Measurements from ENCODE around the gene HEXIM2.
A peak's percentile ranks its signal among the peaks of the same experiment; 100 is the strongest.

HEXIM2 gene

DNA sequence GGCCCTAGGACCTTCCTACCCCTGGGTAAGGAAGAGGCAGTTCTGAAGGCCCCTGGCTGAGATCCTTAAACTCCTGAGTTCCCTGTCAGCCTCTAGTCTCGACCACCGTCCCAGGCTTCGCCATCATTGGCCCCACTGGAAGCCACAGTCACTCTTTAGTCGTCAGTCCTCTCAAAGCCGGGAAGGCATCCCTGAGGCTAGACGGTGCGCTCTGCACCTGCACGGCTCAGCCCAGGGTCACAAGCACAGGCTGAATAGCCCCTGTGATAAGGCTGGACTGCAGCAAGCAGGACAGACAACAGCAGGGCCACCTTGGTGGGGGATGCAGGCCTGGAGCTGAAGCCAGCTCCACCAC lies 16.7 kb upstream of the HEXIM2 start:
- DNase-seq, result no peak

DNA sequence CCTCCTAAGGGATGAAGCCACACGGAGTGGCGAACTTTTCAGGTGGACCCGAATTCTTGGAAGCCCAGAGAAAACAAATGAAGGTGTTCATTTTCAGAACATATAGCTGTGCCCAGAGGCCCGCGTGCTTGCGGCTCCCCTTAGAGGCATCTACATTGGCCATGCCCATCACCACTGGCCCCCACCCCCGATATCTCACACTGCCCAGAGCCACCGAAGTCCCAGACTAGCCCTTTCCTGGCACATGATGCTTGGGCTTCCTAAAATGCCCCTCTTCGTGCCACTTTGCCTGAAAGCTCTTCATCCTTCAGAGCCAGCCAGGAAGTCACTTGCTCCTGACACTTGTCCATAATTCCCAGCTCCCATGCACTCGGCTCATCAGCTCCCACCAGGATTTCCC lies 15.5 kb upstream of the HEXIM2 start:
- no peak for DNase-seq

DNA sequence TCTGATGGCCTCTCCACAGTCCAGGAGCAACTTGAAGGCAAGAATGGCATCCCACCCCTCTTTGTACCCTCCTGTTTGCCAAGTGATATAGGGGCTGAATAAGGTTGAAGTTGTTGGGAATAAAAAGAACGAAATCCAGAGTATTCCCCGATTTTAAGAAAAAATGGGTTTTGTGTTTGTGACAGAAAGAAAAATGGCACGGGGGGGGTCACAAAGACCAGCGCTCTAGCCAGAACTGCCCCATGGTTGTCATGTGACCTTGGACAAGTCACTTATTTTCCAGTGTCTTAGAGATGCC lies 15.1 kb upstream of the HEXIM2 start:
- no peak for DNase-seq

DNA sequence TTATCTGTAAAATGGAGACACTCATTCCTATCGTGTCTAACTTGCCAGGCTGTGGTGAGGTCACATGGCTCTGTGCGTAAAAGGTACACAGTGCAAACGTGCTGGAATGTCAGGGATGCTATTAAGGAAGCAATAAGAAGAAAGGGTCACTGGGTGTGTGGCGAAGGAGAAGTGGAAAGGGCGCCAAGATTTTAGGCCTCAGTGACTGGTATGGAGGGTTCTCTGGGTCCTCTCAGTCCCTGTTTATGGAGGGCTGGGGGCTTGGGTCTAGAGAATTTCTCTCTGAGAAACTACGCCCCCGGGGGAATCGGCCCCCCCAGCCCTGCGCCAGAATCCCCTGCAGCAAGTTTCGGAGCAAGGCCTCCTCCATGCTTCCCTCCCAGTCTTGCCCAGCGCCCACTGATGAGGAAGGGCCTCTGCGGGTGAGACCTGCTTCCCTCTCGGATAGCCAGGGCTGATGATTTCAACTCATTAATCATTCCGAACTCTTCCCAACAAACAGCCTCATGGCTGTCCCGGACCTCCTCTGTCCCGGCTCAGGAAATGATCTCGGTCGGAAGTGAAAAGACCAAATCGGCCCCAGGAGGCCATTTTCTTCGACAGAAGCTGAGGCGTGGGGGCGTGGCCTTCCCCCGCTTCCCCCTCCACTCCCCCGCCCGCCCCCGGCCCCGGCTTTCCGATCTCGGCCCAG lies 14.6 kb upstream of the HEXIM2 start:
- DNase-seq, result peak; percentile 79

DNA sequence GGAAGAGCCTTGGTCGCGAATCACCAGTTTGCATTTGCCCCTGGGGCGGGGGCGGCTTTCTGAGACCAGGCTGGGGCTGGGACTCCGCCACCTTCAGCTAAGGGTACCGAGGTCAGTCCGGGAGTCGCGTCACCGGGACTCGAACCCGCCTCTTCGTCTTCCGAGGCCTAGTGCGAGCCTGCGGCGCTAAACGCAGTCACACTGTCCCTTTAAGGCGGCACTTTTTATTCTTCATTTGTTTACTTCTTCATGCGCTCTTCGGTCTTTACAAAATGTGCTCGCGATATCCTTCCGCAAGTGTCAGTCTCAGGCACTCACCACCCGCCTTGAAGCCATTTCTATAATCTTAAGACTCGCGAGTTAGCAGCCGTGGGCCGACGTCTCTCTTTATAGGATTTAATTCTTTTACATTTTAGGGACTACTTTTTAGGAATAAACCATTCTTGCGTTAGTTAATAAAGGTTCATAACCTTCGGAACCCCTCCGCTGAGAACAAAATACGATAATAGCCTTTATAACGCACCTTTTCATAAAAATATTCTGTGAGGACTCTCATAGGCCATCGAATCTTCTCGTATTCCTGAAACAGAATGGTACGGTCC lies 14.0 kb upstream of the HEXIM2 start:
- DNase-seq, result peak; percentile 88

DNA sequence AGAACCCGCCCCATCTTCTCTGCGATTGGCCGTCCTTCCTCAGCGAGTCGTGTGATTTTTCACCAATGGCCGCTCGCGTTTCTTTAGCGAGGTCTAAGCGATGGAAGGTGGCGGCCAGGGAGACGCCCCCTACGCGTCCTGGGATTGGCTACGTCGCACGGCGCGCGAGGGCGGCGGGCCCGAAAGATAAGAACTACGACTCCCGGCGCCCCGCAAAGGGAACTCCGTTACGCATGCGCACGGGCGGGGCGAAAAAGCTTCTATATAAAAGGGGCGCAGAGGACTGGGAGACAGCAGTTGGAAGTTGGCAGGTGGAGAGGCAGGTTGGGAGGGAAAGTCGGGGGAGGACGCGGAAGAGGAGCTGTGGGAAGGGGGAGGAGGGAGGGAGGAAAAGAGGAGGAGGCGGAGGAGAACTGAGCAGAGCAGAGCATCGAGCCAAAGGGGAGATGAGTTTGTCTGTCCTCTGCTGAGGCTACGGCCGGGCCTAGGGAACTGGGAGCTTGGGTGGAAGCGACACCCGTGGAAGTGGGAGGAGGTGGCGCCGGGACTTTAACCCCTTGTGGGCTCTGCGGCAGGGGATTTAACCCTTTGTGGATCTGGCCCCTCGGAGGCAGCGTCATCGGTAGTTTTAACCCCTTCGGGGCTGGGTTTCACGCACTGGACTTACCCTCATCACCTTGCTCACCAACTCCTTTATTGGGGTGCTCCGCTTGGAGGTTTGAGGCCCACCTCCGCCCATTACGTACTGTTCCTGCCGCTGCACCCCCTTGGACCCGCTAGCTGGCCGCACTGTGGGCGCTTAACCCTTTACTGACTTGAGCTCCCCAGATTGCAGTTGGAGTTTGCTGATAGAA lies 13.3 kb upstream of the HEXIM2 start, which contains the start of gene HEXIM1:
HEXIM1 (plus strand) TSS at position 293 of the 854 bp plus-strand sequence. CDS start 716 bp downstream, outside the sequence.
- peak; percentile 99 for DNase-seq

DNA sequence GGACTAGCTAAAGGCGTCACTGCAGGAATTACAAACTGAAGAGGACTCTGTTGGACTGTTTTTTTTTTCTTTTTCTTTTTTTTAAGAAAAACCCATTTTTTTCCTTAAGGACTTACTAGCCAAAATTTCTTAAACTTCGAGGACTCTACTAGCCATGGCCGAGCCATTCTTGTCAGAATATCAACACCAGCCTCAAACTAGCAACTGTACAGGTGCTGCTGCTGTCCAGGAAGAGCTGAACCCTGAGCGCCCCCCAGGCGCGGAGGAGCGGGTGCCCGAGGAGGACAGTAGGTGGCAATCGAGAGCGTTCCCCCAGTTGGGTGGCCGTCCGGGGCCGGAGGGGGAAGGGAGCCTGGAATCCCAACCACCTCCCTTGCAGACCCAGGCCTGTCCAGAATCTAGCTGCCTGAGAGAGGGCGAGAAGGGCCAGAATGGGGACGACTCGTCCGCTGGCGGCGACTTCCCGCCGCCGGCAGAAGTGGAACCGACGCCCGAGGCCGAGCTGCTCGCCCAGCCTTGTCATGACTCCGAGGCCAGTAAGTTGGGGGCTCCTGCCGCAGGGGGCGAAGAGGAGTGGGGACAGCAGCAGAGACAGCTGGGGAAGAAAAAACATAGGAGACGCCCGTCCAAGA lies 12.5 kb upstream of the HEXIM2 start:
- peak; percentile 85 for DNase-seq

DNA sequence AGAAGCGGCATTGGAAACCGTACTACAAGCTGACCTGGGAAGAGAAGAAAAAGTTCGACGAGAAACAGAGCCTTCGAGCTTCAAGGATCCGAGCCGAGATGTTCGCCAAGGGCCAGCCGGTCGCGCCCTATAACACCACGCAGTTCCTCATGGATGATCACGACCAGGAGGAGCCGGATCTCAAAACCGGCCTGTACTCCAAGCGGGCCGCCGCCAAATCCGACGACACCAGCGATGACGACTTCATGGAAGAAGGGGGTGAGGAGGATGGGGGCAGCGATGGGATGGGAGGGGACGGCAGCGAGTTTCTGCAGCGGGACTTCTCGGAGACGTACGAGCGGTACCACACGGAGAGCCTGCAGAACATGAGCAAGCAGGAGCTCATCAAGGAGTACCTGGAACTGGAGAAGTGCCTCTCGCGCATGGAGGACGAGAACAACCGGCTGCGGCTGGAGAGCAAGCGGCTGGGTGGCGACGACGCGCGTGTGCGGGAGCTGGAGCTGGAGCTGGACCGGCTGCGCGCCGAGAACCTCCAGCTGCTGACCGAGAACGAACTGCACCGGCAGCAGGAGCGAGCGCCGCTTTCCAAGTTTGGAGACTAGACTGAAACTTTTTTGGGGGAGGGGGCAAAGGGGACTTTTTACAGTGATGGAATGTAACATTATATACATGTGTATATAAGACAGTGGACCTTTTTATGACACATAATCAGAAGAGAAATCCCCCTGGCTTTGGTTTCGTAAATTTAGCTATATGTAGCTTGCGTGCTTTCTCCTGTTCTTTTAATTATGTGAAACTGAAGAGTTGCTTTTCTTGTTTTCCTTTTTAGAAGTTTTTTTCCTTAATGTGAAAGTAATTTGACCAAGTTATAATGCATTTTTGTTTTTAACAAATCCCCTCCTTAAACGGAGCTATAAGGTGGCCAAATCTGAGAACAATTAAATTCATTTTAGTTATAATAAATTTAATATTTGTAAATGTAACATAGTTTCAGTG lies 11.7 kb upstream of the HEXIM2 start:
- peak; percentile 46 for DNase-seq

DNA sequence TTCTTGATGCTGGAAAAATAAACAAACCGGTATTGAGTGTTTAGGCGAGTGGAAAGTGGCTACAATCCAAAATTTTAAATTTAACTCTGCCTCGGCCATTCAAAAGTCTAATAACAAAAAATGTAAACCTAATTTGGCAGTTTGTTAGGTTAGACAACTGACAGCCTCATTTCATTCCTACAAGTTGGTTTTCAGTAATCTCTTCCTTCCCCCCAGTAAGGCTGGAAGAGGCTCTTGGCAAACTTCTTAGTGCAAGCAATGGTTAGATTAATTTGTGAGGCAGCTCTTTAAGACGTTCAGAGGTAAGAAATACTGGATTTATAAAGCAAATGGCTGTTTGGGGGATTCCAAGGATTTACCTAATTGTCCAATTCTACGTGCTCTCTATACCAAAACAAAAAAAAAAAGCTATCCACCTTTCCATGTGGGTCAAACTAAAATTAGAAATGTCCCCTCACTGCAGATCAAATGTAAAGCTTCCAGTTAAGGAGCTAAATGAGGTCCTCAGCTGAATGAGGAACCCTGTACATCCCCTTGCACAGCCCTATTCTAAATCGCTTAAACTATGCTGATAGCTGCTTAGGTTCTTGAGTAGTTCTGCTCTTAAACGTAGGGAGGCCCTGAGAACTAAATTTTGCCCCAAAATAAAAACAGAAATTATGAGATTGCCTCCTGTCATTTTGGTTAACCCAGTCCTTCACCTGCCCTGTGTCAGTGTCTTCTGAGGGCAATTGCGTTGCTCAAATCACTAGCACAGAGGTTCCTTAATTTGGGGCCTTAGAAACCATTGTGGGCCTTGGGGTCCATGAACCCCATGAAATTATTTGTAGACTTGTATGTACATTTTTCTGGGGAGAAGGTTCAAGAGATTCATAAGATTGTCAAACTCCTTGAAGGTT lies 10.5 kb upstream of the HEXIM2 start:
- no peak for DNase-seq

DNA sequence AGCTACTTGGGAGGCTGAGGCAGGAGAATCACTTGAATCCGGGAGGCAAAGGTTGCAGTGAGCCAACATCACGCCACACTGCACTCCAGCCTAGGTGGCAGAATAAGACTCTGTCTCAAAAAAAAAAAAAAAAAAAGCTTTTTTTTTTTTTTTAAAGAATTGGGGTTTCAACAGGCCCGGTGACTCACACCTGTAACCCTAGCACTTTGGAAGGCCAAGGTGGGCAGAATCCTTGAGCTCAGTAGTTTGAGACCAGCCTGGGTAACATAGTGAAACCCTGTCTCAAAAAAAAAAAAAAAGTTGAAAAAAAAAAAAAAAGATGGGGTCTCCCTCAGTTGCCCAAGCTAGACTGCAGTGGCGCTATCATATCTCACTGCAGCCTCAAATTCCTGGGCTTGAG lies 6.6 kb upstream of the HEXIM2 start:
- no peak for DNase-seq

DNA sequence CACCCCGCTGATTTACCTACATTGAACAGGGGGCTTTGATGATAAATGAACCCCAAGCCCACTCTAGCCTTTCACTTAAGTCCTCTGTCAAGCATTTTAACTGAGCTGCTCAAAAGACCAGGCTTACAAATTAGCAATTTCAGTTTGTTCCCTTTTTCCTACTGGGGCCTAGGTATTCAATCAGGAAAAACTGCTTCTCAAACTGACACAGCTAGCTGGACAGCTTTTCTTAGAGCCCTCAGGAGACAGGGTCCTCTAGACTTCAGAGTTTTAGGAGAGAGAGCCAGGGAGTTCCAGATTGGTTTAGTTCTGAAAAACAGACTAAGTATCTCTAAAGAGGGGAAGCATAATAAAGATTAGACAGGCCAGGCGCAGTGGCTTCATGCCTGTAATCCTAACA lies 6.2 kb upstream of the HEXIM2 start:
- no peak for DNase-seq

DNA sequence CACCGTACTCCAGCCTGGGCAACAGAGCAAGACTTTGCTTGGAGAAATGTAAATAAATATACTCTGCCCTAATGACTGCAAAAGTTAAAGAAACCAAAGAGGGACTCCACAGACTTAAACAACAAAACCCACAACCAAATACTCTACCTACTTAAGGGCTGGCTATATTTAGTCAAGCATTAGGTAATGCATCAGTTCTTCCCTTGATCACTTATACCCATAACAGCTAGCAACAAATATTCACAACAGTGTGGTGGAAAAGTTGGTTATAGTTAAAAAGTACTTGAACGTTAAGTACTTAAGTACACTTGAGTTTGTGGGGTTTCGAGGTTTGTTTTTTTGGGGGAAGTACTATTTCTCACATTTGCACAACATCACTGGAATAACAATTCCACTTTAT lies 5.4 kb upstream of the HEXIM2 start:
- DNase-seq, result no peak

DNA sequence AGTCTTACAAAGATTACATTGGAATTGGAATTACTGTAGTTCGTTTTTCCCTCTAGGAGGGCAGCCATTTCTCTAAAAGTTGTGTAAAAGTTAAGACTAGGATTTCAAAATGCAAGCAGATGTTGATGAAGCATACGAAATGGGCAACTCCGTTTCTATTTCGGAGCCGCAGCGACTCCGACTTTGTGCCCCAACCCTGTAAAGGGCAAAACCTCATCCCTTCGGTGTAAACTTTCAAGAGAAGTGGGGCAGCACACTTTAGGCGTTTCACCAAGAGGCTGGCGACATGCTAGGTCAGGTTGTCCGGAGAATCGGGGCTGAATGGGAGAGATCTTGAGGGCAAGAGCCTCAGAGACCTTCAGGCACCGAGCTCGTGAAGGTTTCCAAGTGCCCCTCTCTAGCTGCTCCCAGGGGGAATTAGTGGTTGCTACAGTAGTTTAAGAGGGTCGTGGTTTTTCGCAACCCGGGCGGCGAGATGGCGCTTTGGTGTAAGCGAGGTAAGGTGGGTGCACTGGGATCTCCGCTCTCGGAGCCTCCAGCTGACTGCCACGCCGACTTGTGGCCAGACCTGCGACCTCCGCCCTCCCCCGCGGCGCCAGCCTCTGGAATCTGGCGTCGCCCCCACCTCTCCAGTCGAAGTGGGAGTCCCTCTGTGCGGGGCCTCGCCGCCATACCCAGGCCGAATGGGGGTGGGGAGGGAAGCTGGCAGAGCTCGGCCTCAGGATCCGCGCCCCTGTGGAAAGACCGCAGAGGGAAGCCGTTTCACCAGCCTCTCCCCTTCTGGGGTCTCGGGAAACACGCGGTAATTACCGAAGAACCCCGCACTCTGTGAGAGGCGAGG lies 1.0 kb upstream of the HEXIM2 start:
- DNase-seq, result peak; percentile 44

DNA sequence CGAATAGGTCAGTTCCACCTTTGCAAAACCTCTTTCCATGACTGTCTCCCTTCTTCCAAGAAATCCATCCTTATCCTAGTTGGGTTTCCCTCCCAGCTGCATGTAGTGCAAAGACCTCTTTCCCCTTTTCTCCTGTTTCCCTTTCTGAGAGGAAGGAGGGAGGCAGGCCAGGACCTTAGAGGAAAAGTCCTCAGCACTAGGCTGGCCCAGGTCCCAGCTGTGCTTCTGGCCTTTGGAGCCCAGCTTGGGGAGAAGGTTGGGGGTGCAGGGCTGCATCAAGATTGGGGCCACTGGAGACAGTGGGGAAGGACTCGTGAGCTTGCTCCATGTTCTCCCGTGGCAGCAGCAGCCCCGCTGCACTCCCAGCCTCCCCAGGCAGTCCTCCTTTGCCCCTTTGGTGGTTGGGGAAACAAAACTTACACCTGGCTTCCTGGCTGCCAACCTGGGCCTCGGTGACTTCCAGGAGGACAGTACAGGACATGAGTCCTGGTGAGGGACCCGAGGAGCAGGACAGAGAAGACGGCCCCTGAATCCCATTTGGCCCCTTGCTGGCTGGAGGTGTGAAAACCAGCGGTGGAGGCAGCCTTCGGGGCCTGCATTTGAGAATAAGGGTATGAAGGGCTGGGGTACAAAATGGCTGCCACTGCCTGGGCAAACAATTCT lies 481 bp downstream of the HEXIM2 start:
- DNase-seq, result no peak

DNA sequence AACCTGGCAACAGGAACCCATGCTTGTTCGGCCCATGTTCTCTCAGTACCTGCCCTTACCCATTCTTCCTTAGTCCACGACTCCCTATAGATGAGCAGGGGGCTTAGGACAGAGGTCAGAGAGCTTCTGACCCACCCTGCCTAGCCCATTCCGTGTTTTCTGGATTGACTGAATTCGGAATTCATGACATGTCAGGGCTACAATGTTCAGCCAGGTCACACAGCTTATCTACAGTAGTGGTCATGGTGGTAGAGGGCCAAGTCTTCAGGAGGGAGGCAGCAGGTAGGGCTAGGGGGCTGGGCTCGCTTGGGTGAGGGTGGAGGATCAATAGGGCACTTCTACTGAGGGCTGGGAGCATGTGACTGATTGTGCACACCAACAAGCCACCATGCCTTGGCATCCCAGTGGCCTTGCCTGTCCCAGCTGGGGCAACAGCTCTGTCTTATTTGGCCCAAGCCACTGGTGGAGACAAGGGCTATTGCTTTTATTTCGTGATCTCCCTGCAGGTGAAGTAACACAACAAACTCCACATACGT lies 3.1 kb downstream of the HEXIM2 start:
- no peak for DNase-seq

DNA sequence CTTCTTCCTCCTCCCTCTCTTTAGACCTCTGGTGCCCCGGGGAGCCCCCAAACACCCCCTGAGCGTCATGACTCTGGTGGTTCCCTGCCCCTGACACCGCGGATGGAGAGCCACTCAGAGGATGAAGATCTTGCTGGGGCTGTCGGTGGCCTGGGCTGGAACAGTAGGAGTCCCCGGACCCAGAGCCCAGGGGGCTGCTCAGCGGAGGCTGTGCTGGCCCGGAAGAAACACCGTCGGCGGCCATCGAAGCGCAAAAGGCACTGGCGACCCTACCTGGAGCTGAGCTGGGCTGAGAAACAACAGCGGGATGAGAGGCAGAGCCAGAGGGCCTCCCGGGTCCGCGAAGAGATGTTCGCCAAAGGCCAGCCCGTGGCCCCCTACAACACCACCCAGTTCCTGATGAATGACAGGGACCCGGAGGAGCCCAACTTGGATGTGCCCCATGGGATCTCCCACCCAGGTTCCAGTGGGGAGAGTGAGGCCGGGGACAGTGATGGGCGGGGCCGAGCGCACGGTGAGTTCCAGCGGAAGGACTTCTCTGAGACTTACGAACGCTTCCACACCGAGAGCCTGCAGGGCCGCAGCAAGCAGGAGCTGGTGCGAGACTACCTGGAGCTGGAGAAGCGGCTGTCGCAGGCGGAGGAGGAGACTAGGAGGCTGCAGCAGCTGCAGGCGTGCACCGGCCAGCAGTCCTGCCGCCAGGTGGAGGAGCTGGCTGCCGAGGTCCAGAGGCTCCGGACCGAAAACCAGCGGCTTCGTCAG lies 7.5 kb downstream of the HEXIM2 start:
- DNase-seq, result no peak

DNA sequence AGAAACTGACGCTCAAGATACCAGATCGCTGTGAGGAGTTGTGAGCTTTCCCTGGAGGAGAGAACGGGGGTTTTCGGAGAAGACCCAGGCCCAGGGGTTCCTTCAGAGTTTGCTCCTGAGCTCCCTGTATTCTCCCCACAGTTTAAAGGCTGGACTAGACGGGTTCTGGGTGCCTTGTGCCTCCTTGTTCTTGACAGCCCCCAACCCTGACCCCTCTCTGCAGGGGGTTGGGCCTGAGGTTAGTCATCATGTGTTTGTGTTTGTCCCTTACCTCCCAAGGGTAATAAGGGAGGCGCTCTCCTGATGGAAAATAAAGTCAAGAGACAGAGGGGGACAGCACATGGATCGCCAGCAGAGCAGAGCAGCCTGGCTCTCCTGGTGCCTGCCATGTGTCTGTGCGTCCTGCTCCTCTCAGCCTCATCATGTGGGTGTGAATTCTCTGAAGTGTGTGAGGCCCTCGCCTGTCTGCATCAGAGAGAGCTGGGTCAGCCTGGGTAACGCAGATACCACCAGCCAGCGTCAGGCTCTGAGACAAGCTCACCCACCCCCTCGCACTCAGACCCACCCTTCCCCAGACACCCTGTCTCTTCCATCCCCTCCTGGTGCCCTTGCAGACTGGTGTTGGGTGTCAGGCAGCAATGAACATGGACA lies 8.7 kb downstream of the HEXIM2 start:
- DNase-seq, result no peak

DNA sequence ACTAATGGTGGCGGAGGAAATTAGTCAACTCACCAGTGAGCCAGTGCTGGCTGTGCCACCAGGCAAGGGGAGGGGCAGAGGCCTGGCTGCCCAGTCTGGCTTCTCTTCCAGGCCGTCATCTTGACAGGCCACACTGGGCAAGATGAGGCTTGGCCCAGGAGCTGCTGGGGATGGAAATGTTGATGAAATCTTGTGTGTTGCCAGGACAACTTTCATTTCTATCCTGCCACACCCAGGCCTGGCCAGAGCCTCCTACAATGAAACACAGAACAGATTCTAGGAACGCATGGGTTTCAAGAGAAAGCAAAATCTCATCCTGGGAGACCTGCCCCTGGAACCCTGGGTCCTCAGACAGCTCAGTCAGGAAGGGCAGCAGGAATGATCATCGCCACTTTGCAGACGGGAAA lies 9.3 kb downstream of the HEXIM2 start:
- no peak for DNase-seq

Data from activated CD4-positive, alpha-beta T cell treated with anti-CD3 and anti-CD28 coated beads, Interleukin-2, amount 50 U/mL, for 16 hours (primary cell).